OCI-LY7 (cell line): ENCODE data around the gene KIF25. TPM values are rescaled to one million over a fixed set of nuclear protein-coding genes. Genes with fewer than 3 reads are reported as not detected.

ENCODE experiments used
- BruUV-seq: library from RNA; stranded (reverse); fragments of 400-500 nt; replicated peaks from 2 replicates; lab custom pipeline; 2021; lab: Mats Ljungman, UMichigan
- CTCF ChIA-PET: fragments of 300-600 bp; sonication (Branson Sonifier 250); formaldehyde crosslinking; loops from one replicate; lab custom pipeline; 2022; ENCODE audit warnings: antibody characterized with exemption; ENCODE audit not compliant: unreplicated experiment; lab: Charles Lee
- POLR2A ChIA-PET: fragments of 300-600 bp; sonication (Branson Sonifier 250); formaldehyde crosslinking; loops from one replicate; lab custom pipeline; 2022; ENCODE audit warnings: antibody characterized with exemption; lab: Charles Lee
- DNase-seq: peaks from one replicate; pipeline ENCODE4 v3.0.0-alpha.2; 2015; ENCODE audit warnings: low spot score
- H2AFZ ChIP-seq: fragments of 200-600 bp; sonication (generic), shearing (Covaris generic); 2 replicates; pipeline ENCODE4 v1.6.1; 2014; ENCODE audit warnings: mild to moderate bottlenecking, antibody characterized with exemption, low read length, moderate library complexity
- H3K27ac ChIP-seq: fragments of 200-600 bp; sonication (generic); 2 replicates; pipeline ENCODE4 v1.5.1; 2014; ENCODE audit warnings: mixed run types, low read depth, mild to moderate bottlenecking, moderate library complexity, low read length, inconsistent platforms; ENCODE audit not compliant: poor library complexity, severe bottlenecking
- H3K36me3 ChIP-seq: fragments of 200-600 bp; sonication (generic); 2 replicates; pipeline ENCODE4 v1.6.1; 2014; ENCODE audit warnings: mild to moderate bottlenecking, antibody characterized with exemption, low read length, moderate library complexity, mixed read lengths; ENCODE audit not compliant: insufficient read depth
- H3K4me1 ChIP-seq: fragments of 200-600 bp; sonication (generic); 2 replicates; pipeline ENCODE4 v1.5.1; 2014; ENCODE audit warnings: mild to moderate bottlenecking, low read length; ENCODE audit not compliant: insufficient read depth, poor library complexity, severe bottlenecking
- H3K4me2 ChIP-seq: fragments of 200-600 bp; sonication (generic); 2 replicates; pipeline ENCODE4 v1.6.1; 2014; ENCODE audit warnings: mild to moderate bottlenecking, low read length
- H3K4me3 ChIP-seq: fragments of 200-600 bp; sonication (generic); 2 replicates; pipeline ENCODE4 v1.5.1; 2014; ENCODE audit warnings: mild to moderate bottlenecking, low read depth, low read length; ENCODE audit not compliant: poor library complexity, severe bottlenecking
- H3K79me2 ChIP-seq: fragments of 200-600 bp; sonication (generic); 2 replicates; pipeline ENCODE4 v1.6.1; 2016; ENCODE audit warnings: low read depth, mild to moderate bottlenecking, low read length, moderate library complexity, mixed read lengths; ENCODE audit not compliant: insufficient read depth
- H3K9me2 ChIP-seq: fragments of 200-600 bp; sonication (generic); 2 replicates; pipeline ENCODE4 v1.6.1; 2016; ENCODE audit warnings: mild to moderate bottlenecking, low read length, mixed read lengths; ENCODE audit not compliant: insufficient read depth
- H3K9me3 ChIP-seq: fragments of 200-600 bp; sonication (generic); 2 replicates; pipeline ENCODE4 v1.6.1; 2014; ENCODE audit warnings: mild to moderate bottlenecking, mixed run types, low read length, mixed read lengths
- H4K20me1 ChIP-seq: fragments of 200-600 bp; sonication (generic); 2 replicates; pipeline ENCODE4 v1.6.1; 2014; ENCODE audit warnings: mild to moderate bottlenecking, antibody characterized with exemption, low read length, moderate library complexity, mixed read lengths; ENCODE audit not compliant: insufficient read depth
- CTCF ChIP-seq: fragments of 200-600 bp; sonication (generic); conservative IDR thresholded peaks from 2 replicates; pipeline ENCODE4 v1.5.1; 2014; ENCODE audit warnings: mild to moderate bottlenecking, antibody characterized with exemption, low read length, moderate library complexity, mixed read lengths
- EZH2phosphoT487 ChIP-seq: fragments of 200-600 bp; sonication (generic); IDR thresholded peaks from 2 replicates; pipeline ENCODE4 v1.6.1; 2018; ENCODE audit warnings: low read depth, borderline replicate concordance, mild to moderate bottlenecking, mixed run types, antibody characterized with exemption, low read length, moderate library complexity, mixed read lengths
- intact Hi-C: fragments of 100-400 bp; cut with micrococcal nuclease; formaldehyde crosslinking; loops from one replicate; pipeline ENCODE4 v1.10.0; 2022; ENCODE audit not compliant: unreplicated experiment
- total RNA-seq, 2 experiments: library from RNA; depleted of rRNA in 1 of 2; stranded (reverse); fragments of >200 nt in 1 of 2; shearing (Covaris generic) in 1 of 2; gene quantifications; 2 replicates each; pipeline ENCODE4 v1.2.3, GENCODE V29; 2014 to 2022

The KIF25 gene
- total RNA-seq, 2 experiments from 2014 or later: not detected

- Histone ChIP-seq H3K4me1 (no peaks in the 10 kb centered on the region), H3K4me2 (no peak overlapping the region), H3K9me3 (no peaks in the 10 kb centered on the region), H3K4me3 (no peak overlapping the region), H4K20me1 (no peaks in the 10 kb centered on the region), H3K27ac (no peak overlapping the region), H3K9me2 (no peaks in the 10 kb centered on the region), H3K36me3 (no peaks in the 10 kb centered on the region), H3K79me2 (no peaks in the 10 kb centered on the region), H2AFZ (no peak overlapping the region)
- no TSS peak for BruUV-seq
- POLR2A ChIA-PET: interaction anchor here (0.7 kb wide), 1 partner anchor 1040 kb away, joined by 3 read pairs; no protein-coding TSS in a partner anchor
- CTCF ChIA-PET: no interaction called here
- no peak for DNase-seq
- TF ChIP-seq EZH2phosphoT487 (no peak), CTCF (no peak)
- intact Hi-C loops: no loop called here
Observed at GRCh38 chr6:168030218-168030746, 32.8 kb downstream of the KIF25 start.

DNA sequence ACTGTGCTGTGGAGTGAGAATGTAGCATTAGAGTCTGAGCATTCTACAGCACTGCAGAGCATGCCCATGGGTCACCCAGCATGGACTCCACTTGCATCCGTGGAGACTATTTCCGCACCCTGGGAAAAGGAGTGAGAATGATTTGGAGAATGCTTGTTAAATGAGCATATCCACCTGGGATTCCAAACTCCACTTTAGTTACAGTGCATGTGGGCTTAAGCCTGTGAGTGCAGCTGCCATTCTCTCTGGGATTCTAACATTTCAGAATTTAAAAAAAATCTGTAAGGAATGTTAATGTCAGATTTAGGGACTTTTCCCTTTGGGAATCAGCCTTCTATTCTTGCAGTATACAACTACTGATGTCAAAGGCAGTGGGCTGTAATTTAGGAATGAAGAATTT, 33.4 kb downstream of the KIF25 start:
- no TSS peak for BruUV-seq
- H4K20me1 ChIP-seq: no peaks in the 10 kb centered on the region
- no peak for TF ChIP-seq CTCF
- no peak for TF ChIP-seq EZH2phosphoT487
- H3K4me3 ChIP-seq: no peak overlapping the region
- no peaks in the 10 kb centered on the region for H3K9me3 ChIP-seq
- no peak overlapping the region for H3K27ac ChIP-seq
- no peak overlapping the region for H2AFZ ChIP-seq
- POLR2A ChIA-PET: interaction anchor here (0.7 kb wide), 1 partner anchor 1039 kb away, joined by 3 read pairs; no protein-coding TSS in a partner anchor
- H3K4me2 ChIP-seq: no peak overlapping the region
- CTCF ChIA-PET: no interaction called here
- no peaks in the 10 kb centered on the region for H3K79me2 ChIP-seq
- intact Hi-C loops: no loop called here
- no peak for DNase-seq
- no peaks in the 10 kb centered on the region for H3K4me1 ChIP-seq
- H3K36me3 ChIP-seq: no peaks in the 10 kb centered on the region
- no peaks in the 10 kb centered on the region for H3K9me2 ChIP-seq

DNA sequence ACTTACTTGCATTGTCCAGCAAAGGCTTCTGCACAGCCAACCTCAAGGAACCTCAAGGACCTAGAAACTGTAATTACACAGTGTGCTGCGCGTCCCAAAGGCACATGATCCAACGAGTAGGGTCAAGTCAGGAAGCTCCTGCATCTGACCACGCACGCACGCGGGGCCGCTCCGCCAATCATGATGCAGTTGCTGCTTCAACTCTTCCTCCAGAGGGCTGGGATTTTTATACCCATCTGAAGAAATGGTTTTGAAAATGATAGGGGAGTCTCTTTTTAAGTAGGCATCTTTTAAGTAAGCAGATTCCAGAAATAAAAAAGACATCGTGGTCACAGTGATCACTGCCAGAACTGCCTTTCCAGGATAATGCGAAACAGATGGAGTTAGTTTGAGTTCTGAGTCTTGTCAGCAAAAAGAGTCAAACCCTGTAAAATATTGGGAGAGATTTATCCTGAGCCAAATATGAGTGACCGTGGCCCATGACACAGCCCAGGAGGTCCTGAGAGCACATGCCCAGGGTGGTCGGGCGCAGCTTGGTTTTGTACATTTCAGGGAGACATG, 34.0 kb downstream of the KIF25 start:
- no peak overlapping the region for H2AFZ ChIP-seq
- TF ChIP-seq CTCF: no peak
- TF ChIP-seq EZH2phosphoT487: no peak
- POLR2A ChIA-PET: no interaction called here
- H3K4me2 ChIP-seq: no peak overlapping the region
- CTCF ChIA-PET: no interaction called here
- H3K4me3 ChIP-seq: no peak overlapping the region
- H3K9me2 ChIP-seq: no peaks in the 10 kb centered on the region
- intact Hi-C loops: no loop called here
- H3K27ac ChIP-seq: no peak overlapping the region
- H3K79me2 ChIP-seq: no peaks in the 10 kb centered on the region
- H3K36me3 ChIP-seq: no peaks in the 10 kb centered on the region
- BruUV-seq: no TSS peak
- no peaks in the 10 kb centered on the region for H4K20me1 ChIP-seq
- DNase-seq: no peak
- no peaks in the 10 kb centered on the region for H3K9me3 ChIP-seq
- H3K4me1 ChIP-seq: no peaks in the 10 kb centered on the region
